ENCODE results near the gene ZNF263.

ZNF263 gene

DNA sequence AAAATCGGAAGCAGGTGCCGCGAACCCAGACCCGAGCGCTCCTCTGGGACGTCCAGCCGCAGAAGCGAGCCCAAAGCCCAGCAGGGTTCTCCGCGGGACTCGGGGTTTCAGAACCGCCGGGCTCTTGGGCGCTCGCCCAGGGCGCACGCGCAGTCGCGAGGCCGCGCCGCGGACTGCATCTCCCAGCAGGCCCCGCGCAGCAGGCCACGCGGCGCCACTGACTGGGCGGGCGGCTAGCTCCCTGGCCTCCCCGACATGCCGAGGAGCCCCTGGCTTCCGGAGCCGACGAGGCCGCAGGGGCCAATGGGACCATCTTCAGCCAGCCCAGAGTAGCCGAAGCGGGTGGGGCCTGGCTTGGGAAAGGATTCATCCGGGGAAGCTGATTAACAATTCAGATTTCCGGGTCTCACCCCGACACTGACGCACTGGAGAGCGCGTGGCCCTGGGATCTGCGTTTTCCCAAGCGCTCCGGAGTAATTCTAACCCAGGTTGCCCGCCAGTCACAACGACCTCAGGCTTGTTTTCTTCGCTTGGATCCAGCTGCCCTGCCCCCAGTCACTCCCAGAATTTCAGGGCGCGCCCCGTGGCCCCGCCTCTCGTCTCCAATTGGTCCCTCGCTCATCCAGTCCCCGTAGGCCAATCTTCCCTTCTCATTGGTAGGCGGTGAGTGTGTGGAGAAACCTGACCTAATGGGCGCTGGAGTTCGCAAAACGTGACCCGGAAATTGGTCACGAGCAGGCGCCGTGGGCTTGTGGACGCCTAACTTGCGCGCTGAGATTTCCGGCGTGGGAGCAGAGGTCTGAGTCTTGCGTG, at the start of gene ZNF263:
ZNF263 (plus strand) TSS at position 762 of the 813 bp plus-strand sequence. CDS start 328 bp downstream, outside the sequence.
- peak; percentile 96 for DNase-seq (ENCODE audit: low read depth)
- H3K4me3 ChIP-seq (ENCODE audit: low read depth, low read length), result peak within 1 kb of the TSS; percentile 95
- TF ChIP-seq, protein P1, sequence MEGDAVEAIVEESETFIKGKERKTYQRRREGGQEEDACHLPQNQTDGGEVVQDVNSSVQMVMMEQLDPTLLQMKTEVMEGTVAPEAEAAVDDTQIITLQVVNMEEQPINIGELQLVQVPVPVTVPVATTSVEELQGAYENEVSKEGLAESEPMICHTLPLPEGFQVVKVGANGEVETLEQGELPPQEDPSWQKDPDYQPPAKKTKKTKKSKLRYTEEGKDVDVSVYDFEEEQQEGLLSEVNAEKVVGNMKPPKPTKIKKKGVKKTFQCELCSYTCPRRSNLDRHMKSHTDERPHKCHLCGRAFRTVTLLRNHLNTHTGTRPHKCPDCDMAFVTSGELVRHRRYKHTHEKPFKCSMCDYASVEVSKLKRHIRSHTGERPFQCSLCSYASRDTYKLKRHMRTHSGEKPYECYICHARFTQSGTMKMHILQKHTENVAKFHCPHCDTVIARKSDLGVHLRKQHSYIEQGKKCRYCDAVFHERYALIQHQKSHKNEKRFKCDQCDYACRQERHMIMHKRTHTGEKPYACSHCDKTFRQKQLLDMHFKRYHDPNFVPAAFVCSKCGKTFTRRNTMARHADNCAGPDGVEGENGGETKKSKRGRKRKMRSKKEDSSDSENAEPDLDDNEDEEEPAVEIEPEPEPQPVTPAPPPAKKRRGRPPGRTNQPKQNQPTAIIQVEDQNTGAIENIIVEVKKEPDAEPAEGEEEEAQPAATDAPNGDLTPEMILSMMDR (IDR thresholded peaks at IDR 0.05; ENCODE audit: low read depth, low read length, missing control alignments), result no peak

DNA sequence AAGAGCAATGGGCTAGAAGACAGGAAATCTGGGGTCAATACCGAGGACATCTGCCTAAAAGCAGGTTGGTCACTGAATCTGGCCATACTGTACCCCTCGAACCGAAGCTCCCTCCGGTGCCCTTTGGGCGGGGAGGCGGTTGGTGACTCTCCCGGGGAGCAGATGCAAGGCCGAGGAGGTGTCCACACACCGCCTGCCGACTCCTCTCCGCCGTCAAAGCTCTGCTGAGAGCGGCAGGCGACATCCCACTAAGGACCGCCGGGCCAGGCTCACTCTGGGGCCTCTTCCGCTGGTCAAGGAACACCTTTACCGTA, 48.8 kb upstream of the ZNF263 start:
- DNase-seq (ENCODE audit: low read depth), result no peak
- peak overlapping the region; percentile 63 for H3K4me3 ChIP-seq (ENCODE audit: low read depth, low read length)
- TF ChIP-seq, protein P1 (IDR thresholded peaks at IDR 0.05; ENCODE audit: low read depth, low read length, missing control alignments), result no peak

DNA sequence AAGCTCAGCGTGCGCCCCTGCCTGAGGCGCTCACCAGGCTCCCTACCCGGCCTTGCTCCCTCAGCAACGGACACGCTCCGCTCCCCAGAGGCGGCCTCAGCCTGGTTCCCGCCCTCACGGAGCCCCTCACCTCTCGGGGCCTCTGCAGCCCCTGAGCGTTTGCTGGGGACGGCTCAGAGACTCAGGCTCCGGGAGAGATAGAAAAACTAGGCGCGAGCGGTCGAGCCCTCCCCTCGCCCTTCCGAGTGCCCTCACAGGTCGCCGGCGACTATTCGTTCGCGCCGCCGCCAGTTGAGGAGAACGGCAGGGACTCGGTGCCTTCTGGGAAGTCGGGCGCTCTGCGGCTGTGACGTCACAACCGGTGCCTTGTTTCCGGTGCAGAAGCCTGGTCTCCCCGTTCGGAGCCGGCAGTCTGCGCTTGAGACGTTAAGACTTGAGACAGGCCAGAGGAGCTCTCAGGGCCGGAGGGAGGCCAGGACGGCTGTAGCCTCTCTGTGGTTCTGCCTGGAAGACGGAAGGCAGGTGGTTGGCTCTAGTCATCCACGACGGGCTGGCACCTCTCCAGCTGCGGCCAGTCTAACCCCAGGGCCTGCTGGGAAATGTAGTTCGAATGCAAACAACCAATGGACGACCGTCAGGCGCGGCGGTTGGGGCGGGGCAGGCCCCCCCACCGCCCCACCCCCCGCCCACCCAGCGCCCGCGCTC, 48.3 kb upstream of the ZNF263 start, which contains the start of gene ZNF200:
ZNF200 (minus strand) TSS at position 302 of the 705 bp plus-strand sequence. CDS start 1,403 bp downstream, outside the sequence.
- TF ChIP-seq, protein P1 (IDR thresholded peaks at IDR 0.05; ENCODE audit: low read depth, low read length, missing control alignments), result no peak
- peak within 1 kb of the TSS; percentile 63 for H3K4me3 ChIP-seq (ENCODE audit: low read depth, low read length)
- DNase-seq (ENCODE audit: low read depth), result peak; percentile 86

DNA sequence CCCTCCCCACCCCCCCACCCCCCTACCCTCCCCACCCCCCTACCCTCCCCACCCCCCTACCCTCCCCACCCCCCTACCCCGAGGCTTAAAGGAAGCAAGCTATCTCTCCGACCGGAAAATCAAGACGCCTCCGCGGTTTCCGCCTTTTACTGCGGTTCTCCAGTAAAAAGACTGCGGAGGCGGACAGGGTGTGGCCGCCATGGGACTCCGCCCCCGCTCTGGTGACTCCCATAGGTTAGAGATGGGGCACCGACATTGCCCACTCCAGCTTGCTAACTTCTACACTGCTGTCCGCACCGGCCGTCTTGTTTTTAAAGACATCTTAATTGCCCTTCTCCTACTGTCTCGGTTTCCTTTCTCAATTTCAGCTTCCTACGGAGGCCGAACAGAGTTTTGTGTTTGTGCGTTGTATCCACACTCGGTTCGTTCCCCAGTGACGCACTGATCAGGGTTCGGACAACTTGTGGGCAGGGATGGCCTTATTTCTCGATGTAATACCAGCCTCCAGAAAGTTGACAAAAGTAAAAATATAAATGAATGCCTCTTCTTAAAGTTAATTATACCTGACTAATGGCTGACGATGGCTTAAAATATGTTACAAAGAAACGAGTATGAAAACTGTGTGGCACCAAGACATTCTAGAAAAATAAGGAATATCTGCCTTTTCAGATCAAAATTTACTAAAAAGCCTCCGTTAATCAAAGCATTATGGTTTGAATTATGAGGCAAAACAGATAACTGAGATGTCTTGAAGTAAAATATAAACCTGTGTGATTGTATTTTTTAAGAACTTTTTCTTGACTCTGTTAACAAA, 47.2 kb upstream of the ZNF263 start:
- no peak overlapping the region for H3K4me3 ChIP-seq (ENCODE audit: low read depth, low read length)
- no peak for DNase-seq (ENCODE audit: low read depth)
- TF ChIP-seq, protein P1 (IDR thresholded peaks at IDR 0.05; ENCODE audit: low read depth, low read length, missing control alignments), result no peak

DNA sequence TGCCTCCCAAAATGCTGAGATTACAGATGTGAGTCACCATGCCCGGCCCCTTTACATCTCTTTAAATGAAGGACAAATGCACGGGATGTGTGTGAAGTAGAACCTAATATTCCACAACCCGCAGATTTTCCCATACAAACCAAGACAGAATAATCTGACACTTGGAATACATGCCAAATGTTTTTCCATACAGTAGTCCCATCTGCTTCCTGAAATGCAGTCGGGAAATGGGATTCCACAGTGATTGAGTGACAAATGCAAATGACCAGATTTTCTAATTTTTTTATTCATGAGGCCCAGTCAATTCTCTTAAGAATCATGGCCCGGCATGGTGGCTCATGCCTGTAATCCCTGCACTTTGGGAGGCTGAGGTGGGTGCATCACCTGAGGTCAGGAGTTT, 41.5 kb upstream of the ZNF263 start:
- TF ChIP-seq, protein P1 (IDR thresholded peaks at IDR 0.05; ENCODE audit: low read depth, low read length, missing control alignments), result no peak
- H3K4me3 ChIP-seq (ENCODE audit: low read depth, low read length), result no peak overlapping the region
- DNase-seq (ENCODE audit: low read depth), result no peak

DNA sequence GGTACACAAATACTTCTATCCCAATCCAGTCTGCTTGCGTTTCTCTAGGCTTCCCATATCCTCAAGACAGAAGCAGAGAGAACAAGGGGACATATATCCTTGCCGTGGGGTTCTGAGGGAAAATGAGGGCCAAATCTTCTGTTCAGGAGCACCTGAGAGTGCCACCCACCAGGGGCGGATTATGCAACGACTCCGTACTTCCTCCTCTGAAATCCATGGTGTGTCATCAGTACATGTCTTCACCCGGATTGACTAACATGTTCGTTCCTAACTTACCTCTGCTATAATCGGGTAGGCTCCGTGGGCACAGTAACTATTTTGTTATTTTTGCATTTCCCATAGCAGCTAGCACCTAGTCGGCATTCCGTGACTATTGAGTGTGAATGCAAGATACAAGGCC, 40.6 kb upstream of the ZNF263 start:
- no peak for DNase-seq (ENCODE audit: low read depth)
- H3K4me3 ChIP-seq (ENCODE audit: low read depth, low read length), result no peak overlapping the region
- TF ChIP-seq, protein P1 (IDR thresholded peaks at IDR 0.05; ENCODE audit: low read depth, low read length, missing control alignments), result no peak
